SK-N-SH treated with all-trans-retinoic acid at 6 μM for 48 hours (cell line): ENCODE measurements around the gene GRM5.
"Not testable (repeated sequence)": the region's sequence is repeated elsewhere in the genome, so short reads cannot be mapped to it uniquely, and the experiment has no call there.

ENCODE experiments used
- ATAC-seq: fragments of 200-7000 bp; cut with Tn5 transposase; 3 replicates; pipeline ENCODE4 v1.9.1; 2020; ENCODE audit warnings: mild to moderate bottlenecking, moderate library complexity
- CSDC2 ChIP-seq: fragments of 250-450 bp; sonication (Bioruptor Pico); IDR thresholded peaks from 2 replicates; pipeline ENCODE4 v1.5.0; 2020; ENCODE audit warnings: mild to moderate bottlenecking, moderate library complexity
- ESRRG ChIP-seq: fragments of 250-450 bp; sonication (Bioruptor Pico); IDR thresholded peaks from 2 replicates; pipeline ENCODE4 v1.6.1; 2021; ENCODE audit warnings: mild to moderate bottlenecking
- GLIS3 ChIP-seq: fragments of 250-450 bp; sonication (Bioruptor Pico); IDR thresholded peaks from 2 replicates; pipeline ENCODE4 v1.5.0; 2020; ENCODE audit warnings: mild to moderate bottlenecking, moderate library complexity
- ISL1 ChIP-seq: fragments of 250-450 bp; sonication (Bioruptor Pico); IDR thresholded peaks from 2 replicates; pipeline ENCODE4 v2.1.2; 2022; ENCODE audit warnings: mild to moderate bottlenecking, moderate library complexity
- OSR1 ChIP-seq: fragments of 250-450 bp; sonication (Bioruptor Pico); IDR thresholded peaks from 2 replicates; pipeline ENCODE4 v1.8.0; 2022; ENCODE audit warnings: moderate library complexity, mild to moderate bottlenecking, inconsistent platforms
- PPARA ChIP-seq: fragments of 250-450 bp; sonication (Bioruptor Pico); IDR thresholded peaks from 2 replicates; pipeline ENCODE4 v1.5.0; 2020; ENCODE audit warnings: mild to moderate bottlenecking, borderline replicate concordance
- RARB ChIP-seq: fragments of 250-450 bp; sonication (Bioruptor Pico); IDR thresholded peaks from 2 replicates; pipeline ENCODE4 v1.8.0; 2021; ENCODE audit warnings: mild to moderate bottlenecking, moderate library complexity
- SNAI2 ChIP-seq: fragments of 250-450 bp; sonication (Bioruptor Pico); IDR thresholded peaks from 2 replicates; pipeline ENCODE4 v1.5.0; 2020; ENCODE audit warnings: mild to moderate bottlenecking, moderate library complexity
- TOX ChIP-seq: fragments of 250-450 bp; sonication (Bioruptor Pico); IDR thresholded peaks from 2 replicates; pipeline ENCODE4 v1.8.0; 2021; ENCODE audit warnings: mild to moderate bottlenecking, moderate library complexity, borderline replicate concordance
- ZFP3 ChIP-seq: fragments of 250-450 bp; sonication (Bioruptor Pico); IDR thresholded peaks from 2 replicates; pipeline ENCODE4 v1.5.0; 2020; ENCODE audit warnings: mild to moderate bottlenecking, moderate library complexity
- ZFP30 ChIP-seq: fragments of 450-650 bp; formaldehyde crosslinking; IDR thresholded peaks from 2 replicates; pipeline ENCODE4 v1.5.0; 2022; ENCODE audit warnings: mild to moderate bottlenecking, moderate library complexity
- ZNF565 ChIP-seq: fragments of 450-650 bp; formaldehyde crosslinking; conservative IDR thresholded peaks from 2 replicates; pipeline ENCODE4 v1.5.0; 2020; ENCODE audit warnings: low read depth, mild to moderate bottlenecking, moderate library complexity
- ZNF70 ChIP-seq: fragments of 450-650 bp; formaldehyde crosslinking; IDR thresholded peaks from 2 replicates; pipeline ENCODE4 v1.5.0; 2020; ENCODE audit warnings: mild to moderate bottlenecking, moderate library complexity
- ZNF8 ChIP-seq: fragments of 450-650 bp; formaldehyde crosslinking; IDR thresholded peaks from 2 replicates; pipeline ENCODE4 v1.5.0; 2020; ENCODE audit warnings: mild to moderate bottlenecking, moderate library complexity
- TF ChIP-seq, protein P1 (sequence below): fragments of 250-450 bp; sonication (Bioruptor Pico); IDR thresholded peaks from 2 replicates; pipeline ENCODE4 v1.5.0; 2020; ENCODE audit warnings: mild to moderate bottlenecking, moderate library complexity
- TF ChIP-seq, protein P2 (sequence below): fragments of 250-450 bp; sonication (Bioruptor Pico); IDR thresholded peaks from 2 replicates; pipeline ENCODE4 v1.8.0; 2020; ENCODE audit warnings: mild to moderate bottlenecking, moderate library complexity, borderline replicate concordance
- TF ChIP-seq, protein P3 (sequence below): fragments of 250-450 bp; sonication (Bioruptor Pico); IDR thresholded peaks from 2 replicates; pipeline ENCODE4 v1.8.0; 2021; ENCODE audit warnings: low read depth, mild to moderate bottlenecking, moderate library complexity, borderline replicate concordance
- TF ChIP-seq, protein P4 (sequence below): fragments of 250-450 bp; sonication (Bioruptor Pico); IDR thresholded peaks from 2 replicates; pipeline ENCODE4 v1.5.1; 2020; ENCODE audit warnings: low read depth, mild to moderate bottlenecking, moderate library complexity
- TF ChIP-seq, protein P5 (sequence below): fragments of 250-450 bp; sonication (Bioruptor Pico); IDR thresholded peaks from 2 replicates; pipeline ENCODE4 v1.5.1; 2021; ENCODE audit warnings: mild to moderate bottlenecking, moderate library complexity

GRM5 gene

DNA sequence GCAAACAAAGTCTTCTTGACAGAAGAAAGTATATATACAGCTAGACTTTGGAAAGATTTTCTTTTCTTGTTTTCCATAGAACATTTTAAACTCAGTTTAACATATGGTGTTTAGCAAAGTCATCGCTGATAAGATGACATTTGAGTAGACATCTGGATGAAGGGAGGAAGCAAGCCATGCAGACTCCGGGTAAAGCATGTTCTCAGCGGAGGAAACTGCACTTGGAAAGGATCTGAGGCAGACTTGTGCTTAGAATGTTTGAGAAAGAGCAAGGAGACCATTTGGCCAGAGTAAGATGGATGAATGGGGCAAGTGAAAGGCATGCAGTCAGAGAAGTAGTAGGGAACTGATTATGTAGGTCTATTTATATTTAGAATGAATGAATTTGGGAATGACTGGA lies 105.9 kb downstream of the GRM5 start:
- ATAC-seq = not testable (repeated sequence)

DNA sequence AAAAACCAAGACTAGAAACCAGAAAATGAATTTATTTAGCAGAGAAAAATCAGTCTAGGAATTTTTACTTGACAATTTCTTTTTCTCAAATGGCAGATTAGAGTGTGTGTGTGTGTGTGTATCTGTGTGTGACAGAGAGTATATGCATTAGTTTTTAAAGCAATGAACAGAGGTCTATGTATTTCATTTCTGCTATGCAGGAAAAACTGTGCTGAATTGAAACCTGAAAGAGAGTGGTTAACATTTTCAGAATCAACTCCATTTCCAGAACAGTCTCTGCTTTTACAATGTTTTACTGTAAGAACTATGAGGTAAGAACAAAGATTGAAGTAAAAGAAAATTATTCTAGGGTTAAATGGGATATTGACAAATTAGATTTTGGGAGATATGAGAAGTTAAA lies 114.8 kb downstream of the GRM5 start:
- TF ChIP-seq, protein P1, sequence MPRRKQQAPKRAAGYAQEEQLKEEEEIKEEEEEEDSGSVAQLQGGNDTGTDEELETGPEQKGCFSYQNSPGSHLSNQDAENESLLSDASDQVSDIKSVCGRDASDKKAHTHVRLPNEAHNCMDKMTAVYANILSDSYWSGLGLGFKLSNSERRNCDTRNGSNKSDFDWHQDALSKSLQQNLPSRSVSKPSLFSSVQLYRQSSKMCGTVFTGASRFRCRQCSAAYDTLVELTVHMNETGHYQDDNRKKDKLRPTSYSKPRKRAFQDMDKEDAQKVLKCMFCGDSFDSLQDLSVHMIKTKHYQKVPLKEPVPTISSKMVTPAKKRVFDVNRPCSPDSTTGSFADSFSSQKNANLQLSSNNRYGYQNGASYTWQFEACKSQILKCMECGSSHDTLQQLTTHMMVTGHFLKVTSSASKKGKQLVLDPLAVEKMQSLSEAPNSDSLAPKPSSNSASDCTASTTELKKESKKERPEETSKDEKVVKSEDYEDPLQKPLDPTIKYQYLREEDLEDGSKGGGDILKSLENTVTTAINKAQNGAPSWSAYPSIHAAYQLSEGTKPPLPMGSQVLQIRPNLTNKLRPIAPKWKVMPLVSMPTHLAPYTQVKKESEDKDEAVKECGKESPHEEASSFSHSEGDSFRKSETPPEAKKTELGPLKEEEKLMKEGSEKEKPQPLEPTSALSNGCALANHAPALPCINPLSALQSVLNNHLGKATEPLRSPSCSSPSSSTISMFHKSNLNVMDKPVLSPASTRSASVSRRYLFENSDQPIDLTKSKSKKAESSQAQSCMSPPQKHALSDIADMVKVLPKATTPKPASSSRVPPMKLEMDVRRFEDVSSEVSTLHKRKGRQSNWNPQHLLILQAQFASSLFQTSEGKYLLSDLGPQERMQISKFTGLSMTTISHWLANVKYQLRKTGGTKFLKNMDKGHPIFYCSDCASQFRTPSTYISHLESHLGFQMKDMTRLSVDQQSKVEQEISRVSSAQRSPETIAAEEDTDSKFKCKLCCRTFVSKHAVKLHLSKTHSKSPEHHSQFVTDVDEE (CRISPR knock-in tag) = no peak
- no peak for TF ChIP-seq ZNF8 (CRISPR knock-in tag)
- TF ChIP-seq, protein P2, sequence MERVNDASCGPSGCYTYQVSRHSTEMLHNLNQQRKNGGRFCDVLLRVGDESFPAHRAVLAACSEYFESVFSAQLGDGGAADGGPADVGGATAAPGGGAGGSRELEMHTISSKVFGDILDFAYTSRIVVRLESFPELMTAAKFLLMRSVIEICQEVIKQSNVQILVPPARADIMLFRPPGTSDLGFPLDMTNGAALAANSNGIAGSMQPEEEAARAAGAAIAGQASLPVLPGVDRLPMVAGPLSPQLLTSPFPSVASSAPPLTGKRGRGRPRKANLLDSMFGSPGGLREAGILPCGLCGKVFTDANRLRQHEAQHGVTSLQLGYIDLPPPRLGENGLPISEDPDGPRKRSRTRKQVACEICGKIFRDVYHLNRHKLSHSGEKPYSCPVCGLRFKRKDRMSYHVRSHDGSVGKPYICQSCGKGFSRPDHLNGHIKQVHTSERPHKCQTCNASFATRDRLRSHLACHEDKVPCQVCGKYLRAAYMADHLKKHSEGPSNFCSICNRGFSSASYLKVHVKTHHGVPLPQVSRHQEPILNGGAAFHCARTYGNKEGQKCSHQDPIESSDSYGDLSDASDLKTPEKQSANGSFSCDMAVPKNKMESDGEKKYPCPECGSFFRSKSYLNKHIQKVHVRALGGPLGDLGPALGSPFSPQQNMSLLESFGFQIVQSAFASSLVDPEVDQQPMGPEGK (CRISPR knock-in tag) = no peak
- no peak for TF ChIP-seq OSR1
- no peak for TF ChIP-seq ZNF565 (CRISPR knock-in tag)
- no peak for TF ChIP-seq SNAI2 (CRISPR knock-in tag)
- no peak for TF ChIP-seq TOX (CRISPR knock-in tag)
- TF ChIP-seq, protein P3, sequence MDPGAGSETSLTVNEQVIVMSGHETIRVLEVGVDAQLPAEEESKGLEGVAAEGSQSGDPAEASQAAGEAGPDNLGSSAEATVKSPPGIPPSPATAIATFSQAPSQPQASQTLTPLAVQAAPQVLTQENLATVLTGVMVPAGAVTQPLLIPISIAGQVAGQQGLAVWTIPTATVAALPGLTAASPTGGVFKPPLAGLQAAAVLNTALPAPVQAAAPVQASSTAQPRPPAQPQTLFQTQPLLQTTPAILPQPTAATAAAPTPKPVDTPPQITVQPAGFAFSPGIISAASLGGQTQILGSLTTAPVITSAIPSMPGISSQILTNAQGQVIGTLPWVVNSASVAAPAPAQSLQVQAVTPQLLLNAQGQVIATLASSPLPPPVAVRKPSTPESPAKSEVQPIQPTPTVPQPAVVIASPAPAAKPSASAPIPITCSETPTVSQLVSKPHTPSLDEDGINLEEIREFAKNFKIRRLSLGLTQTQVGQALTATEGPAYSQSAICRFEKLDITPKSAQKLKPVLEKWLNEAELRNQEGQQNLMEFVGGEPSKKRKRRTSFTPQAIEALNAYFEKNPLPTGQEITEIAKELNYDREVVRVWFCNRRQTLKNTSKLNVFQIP (CRISPR knock-in tag) = no peak
- TF ChIP-seq RARB (CRISPR knock-in tag) = no peak
- TF ChIP-seq, protein P4, sequence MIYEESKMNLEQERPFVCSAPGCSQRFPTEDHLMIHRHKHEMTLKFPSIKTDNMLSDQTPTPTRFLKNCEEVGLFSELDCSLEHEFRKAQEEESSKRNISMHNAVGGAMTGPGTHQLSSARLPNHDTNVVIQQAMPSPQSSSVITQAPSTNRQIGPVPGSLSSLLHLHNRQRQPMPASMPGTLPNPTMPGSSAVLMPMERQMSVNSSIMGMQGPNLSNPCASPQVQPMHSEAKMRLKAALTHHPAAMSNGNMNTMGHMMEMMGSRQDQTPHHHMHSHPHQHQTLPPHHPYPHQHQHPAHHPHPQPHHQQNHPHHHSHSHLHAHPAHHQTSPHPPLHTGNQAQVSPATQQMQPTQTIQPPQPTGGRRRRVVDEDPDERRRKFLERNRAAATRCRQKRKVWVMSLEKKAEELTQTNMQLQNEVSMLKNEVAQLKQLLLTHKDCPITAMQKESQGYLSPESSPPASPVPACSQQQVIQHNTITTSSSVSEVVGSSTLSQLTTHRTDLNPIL (CRISPR knock-in tag) = no peak
- TF ChIP-seq CSDC2 (CRISPR knock-in tag) = no peak
- TF ChIP-seq ISL1 (CRISPR knock-in tag) = no peak
- TF ChIP-seq ZNF70 = no peak
- TF ChIP-seq GLIS3 (CRISPR knock-in tag) = no peak
- ATAC-seq = no peak

DNA sequence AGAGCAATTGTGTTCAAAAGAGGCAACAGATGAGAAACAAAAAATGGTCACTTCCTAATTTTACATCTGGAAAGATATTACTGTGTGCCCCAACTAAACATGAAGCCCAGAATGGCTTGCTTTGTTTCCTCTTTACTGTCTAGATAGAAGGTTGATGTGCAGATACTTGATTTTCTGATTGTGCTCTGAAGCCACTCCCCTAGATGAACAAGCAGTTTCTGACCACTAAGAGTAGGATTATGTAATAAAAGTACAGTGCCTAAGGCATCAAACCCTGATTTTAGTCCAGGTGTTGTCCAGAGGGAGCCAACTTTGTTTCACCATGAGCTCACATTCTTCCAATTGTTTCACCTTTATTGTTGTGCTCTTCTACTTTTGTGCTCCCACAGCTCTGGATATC lies 116.9 kb downstream of the GRM5 start:
- not testable (repeated sequence) for ATAC-seq

DNA sequence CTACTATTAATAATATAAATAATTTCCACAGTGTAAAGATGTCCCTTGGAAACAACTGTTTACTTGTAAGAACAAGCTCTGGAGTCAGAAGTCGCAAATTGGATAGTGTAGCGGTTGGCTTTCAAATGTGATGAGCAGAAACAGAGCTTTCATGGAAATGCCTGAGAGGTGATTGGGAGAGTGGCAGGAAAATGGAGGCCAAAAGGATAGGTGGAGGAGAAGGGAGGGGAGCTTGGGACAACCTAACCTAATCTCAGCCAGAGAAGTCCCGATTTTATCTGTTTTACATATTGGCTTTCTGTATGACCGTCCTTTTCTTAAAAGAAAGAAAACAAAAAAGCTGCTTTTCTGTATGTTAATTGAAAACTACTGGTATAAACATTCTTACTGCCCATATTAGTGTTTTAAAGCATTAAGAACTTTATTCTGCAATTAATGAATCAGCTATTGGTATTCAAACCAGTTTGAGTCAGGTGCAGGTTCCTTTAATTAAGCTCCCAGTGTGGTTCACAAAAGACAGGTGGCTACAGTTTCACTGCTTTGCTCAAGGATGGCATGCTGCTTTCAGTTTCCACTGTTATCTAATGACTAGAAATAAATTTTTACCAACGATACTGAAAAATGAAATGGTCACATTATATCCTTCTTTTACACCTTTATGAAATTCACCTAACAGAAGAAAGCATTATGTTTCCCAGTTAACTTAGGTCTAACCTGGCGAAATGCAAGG lies 117.8 kb downstream of the GRM5 start:
- not testable (repeated sequence) for ATAC-seq

DNA sequence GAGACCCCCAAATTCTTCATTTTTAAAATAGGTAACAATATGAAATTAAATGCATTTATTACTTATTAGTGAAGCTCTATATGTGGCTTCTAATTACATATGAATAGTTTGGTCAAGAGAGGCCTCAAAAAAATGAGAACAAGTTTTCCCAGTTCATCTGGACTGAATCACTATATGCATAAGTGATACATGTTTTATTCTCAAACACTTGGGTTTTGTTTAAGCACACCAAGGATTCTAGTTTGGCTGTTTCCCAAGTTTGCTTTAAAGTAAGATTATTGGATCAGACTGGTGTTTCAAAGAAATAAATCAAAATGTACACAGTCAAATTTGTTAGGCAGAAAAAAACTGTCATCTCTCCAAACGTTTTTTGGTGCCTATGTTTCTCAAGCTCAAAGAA lies 136.1 kb downstream of the GRM5 start:
- ATAC-seq = not testable (repeated sequence)

DNA sequence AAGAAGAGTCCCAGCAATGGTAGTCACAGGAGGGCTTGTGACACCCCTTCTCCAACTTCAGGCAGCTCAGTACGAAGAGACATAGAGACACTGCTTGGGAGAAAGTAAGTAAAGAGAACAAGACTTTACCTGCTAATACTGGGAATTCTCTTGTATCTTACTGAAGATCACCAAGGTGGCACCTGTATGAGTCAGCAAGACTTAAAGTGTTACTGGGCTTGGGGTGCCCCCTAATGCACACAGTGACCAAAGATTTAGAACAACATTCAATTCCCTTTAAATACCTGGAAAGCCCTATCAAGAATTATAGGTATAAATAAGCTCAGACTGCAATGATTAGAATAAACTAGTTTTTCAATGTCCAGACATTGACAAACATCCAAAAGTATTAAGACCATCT lies 148.7 kb downstream of the GRM5 start:
- not testable (repeated sequence) for ATAC-seq

DNA sequence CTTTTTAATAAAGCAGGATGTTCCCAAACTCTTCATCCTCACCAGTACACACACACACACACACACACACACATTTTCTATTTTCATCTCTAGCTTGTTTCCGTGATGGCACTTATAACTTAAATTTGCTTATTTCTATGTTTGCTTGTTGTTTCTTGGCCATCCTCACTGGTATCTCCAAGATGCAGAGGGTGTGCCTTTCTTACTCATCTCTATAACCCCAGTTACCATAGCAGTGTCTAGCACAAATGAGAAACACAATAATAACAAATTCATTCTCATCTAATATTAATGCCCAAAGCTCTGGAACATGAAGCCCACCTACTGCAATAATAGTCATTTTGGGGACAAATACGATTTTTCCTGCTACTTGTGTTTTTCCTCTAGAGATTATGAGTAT lies 156.3 kb downstream of the GRM5 start:
- no peak for ATAC-seq
- TF ChIP-seq TOX (CRISPR knock-in tag) (no peak), CSDC2 (CRISPR knock-in tag) (no peak), ZNF8 (CRISPR knock-in tag) (no peak), ZNF565 (CRISPR knock-in tag) (no peak), ESRRG (no peak), ZFP30 (CRISPR knock-in tag) (no peak), ZFP3 (CRISPR knock-in tag) (no peak), GLIS3 (CRISPR knock-in tag) (no peak), RARB (CRISPR knock-in tag) (no peak), PPARA (CRISPR knock-in tag) (no peak), OSR1 (no peak)
- TF ChIP-seq, protein P5, sequence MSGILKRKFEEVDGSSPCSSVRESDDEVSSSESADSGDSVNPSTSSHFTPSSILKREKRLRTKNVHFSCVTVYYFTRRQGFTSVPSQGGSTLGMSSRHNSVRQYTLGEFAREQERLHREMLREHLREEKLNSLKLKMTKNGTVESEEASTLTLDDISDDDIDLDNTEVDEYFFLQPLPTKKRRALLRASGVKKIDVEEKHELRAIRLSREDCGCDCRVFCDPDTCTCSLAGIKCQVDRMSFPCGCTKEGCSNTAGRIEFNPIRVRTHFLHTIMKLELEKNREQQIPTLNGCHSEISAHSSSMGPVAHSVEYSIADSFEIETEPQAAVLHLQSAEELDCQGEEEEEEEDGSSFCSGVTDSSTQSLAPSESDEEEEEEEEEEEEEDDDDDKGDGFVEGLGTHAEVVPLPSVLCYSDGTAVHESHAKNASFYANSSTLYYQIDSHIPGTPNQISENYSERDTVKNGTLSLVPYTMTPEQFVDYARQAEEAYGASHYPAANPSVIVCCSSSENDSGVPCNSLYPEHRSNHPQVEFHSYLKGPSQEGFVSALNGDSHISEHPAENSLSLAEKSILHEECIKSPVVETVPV (CRISPR knock-in tag) = no peak
- TF ChIP-seq, protein P1 (CRISPR knock-in tag) = no peak
